Fibroblast of the conjunctiva (primary cell): ENCODE data around the gene TCF3.

ENCODE experiments used
- DNase-seq: peaks from one replicate; pipeline ENCODE4 v3.0.0-alpha.2; 2010; ENCODE audit warnings: low read depth

The TCF3 gene

DNA sequence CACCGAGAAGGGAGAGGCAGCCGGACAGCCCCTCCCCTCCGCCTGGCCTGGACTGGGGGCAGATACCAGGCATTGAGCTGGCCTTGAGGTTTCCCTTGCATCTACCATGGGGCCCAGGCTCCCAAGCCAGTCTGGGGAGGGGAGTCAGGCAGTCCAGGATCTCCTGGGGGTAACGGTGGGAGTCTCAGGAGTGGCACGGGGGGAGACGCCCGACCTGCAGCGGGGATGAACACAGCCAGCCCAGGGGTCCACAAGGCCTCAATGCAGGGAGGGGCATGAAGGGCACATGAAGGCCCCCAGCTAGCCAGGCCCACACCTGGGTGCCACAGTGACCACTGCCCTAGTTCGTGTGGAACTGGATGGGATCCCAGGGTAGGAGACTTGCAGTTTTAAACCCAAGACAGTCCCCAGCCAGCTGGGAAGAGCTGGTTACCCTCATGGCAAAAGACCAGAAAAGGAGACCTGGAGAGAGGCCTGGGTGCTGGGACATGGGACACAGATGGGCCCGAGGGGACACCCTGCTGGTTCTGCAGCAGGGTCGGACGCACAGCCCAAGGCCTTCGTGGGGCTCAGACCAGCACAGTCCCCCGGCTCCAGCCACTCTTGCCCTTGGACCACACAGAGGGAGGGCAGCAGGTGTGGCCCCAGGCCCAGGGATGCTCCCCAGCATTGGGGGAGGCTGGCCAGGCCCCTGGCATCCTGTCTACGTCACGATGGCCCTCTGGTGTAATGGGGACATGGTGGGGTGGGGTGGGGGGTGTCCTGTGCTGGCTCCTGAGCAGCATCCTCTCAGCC is 42.5 kb downstream of the TCF3 start:
- DNase-seq = no peak

GRCh38 chr19:1609103-1609396 is 43.4 kb downstream of the TCF3 start:
- DNase-seq = no peak

GRCh38 chr19:1608359-1609102 is 43.9 kb downstream of the TCF3 start:
- no peak for DNase-seq

GRCh38 chr19:1606138-1606651 is 46.2 kb downstream of the TCF3 start:
- DNase-seq = no peak

GRCh38 chr19:1605236-1606137 is 46.9 kb downstream of the TCF3 start, which contains the start of gene UQCR11:
Gene UQCR11 (minus strand): TSS chr19:1605462. CDS start chr19:1605409, 53 bp downstream.
- peak; percentile 92 for DNase-seq

GRCh38 chr19:1602091-1602707 is 50.2 kb downstream of the TCF3 start:
- DNase-seq = no peak

- no peak for DNase-seq
Observed at GRCh38 chr19:1601613-1602064, 50.8 kb downstream of the TCF3 start.

- no peak for DNase-seq
Observed at GRCh38 chr19:1599460-1599846, 53.0 kb downstream of the TCF3 start.

DNA sequence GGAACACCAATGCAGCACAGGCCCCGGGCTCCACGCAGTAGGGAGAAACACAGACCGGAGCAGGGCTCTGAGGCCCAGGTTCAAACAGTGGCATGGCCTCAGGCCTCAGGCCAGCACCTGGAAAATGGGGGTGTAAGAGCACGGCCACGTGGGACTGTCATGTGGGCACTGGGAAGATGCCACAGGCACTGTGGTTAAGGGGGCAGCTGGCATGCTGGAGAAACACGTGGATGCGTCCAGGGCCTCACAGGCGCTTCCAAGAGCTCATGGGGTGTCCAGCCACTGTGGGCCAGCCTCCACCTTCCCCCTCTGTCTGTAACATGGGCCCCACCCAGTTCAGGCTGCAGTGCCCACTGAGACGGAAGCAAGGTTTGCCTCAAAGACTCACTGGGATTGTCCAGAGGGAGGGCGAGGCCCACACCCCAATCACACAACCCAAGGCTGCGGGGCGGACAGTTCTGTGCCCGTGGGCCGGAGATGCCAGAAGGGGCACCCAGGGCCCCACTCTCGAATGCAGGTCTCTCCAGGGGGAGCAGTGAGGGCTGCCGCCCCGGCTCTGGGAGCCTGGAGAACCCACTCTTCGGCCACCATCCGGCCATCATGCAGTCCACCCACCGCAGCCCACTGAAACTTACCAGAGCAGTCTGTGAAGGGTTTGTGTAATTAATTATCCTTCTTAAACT is 53.5 kb downstream of the TCF3 start:
- DNase-seq = no peak

GRCh38 chr19:1593501-1593772 is 59.0 kb downstream of the TCF3 start:
- DNase-seq = no peak

DNA sequence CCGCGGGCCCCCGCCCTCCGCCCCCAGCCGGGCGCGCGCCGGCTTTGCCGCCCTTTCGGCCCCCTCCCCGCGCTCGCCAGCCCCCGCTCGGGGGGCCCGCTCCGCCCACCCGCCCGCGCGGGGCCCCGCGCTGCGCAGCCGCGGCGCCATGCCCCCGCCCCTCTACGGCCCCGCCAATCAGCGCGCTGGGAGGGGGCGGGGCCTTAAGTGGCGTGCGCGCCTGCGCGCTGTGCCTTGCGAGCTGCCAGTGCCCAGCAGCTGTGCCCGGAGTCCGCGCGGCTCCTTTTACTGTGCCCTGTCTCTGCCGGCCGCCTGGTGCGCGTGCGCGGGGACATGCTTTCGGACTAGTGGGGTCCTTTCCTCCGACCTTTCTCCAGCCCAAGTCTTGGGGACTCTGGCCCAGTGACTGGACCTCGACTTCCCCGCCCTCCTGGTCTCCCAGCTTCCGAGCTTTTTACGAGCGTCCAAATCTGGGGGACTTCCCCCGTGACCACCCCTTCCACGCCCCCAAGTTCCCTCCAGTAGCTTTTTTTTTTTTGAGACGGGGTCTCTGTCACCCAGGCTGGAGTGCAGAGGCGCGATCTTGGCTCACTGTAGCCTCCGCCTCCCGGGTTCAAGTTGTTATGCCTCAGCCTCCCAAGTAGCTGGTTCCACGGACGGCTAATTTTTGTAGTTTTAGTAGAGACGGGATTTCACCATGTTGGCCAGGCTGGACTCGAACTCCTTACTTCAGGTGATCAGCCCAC is 59.5 kb downstream of the TCF3 start, which contains the start of gene MBD3:
TSS of gene MBD3 (minus strand) at position 111 of the 746 bp plus-strand sequence. CDS start 234 bp downstream, outside the sequence.
- peak; percentile 93 for DNase-seq

DNA sequence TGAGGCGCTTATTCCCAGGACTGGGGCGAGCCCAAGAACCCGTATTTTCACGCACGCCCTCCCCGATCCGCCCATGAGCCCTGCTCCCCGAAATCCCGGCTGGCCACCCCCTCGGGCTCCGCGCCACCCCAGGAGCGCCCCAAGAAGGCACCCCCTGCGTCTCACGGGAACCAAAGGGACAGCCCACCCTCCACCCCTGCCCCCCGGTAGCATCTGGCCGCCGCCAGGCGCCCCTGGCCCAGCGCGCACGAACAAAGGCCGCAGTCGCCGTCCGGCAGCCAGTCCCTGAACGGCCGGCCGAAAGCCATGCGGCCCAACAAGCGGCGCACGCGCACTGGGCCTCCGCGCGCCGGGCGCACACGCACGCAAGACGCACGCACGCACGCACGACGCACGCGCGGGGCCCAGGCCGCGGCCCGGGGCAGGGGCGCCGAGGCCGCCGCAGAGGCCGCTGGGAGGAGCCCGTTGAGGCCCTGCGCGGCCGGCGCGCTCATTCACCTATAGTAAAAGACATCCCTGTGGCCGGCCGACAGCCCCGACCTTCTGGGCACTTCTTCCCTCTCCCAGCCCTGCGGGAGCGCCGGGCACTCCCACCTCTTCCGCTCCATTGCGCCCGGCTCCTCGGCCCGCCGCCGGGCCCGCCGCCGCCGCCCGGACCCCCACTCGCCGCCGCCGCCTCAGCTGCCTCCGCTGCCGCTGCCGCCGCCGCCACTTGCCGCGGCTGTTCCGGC is 60.2 kb downstream of the TCF3 start:
- peak; percentile 77 for DNase-seq

DNA sequence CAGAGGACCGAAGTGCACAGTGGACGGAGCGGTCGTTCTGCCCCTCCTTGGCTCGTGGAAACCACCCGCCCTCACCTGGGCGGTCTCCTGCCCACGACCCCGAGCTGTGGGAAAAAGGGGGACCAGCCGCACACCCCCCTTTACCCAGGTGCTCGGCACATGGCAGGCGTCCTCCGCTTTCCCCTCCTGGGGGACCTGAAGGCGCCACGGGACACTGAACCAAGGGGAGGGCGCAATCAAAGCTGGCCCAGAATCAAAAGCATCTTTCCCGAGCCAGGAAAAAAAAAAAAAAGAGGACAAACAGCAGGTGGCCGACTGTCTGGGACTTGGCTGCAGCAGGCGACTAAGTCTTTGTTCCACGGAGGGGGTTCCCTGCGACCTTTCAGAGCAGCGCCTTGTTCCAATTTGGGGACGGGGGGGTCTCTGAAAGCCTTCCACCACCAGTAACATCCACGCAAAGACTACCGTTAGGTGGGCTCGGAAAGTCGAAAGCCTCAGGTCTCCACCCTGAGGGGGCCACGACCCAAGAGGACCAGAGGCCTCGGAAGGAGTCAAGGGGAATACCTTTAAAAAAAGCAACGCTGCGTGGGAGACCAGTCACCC is 60.9 kb downstream of the TCF3 start:
- no peak for DNase-seq

GRCh38 chr19:1590641-1591397 is 61.6 kb downstream of the TCF3 start:
- DNase-seq = no peak

- no peak for DNase-seq
Observed at GRCh38 chr19:1587872-1588271, 64.5 kb downstream of the TCF3 start.

DNA sequence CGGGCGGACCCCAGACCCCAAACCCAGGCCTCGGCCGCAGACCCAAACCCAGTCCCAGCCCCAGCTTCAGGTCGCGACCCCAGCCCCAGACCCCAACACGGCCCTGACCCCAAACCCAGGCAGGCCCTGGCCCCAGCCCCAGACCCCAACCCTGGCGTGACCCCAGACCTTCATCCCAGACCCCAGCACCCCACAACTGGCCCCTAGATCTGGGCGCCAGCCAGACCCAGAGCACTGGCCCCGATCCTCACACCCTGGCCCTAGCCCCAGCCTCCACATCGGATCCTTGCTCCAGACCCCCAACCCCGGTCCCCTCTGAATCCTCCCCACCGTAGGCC is 67.2 kb downstream of the TCF3 start:
- DNase-seq = no peak

GRCh38 chr19:1584500-1585242 is 67.7 kb downstream of the TCF3 start:
- DNase-seq = no peak

GRCh38 chr19:1582201-1582600 is 70.2 kb downstream of the TCF3 start:
- no peak for DNase-seq
